Duodenal mucosa (tissue), 2 donors: ENCODE results near the gene NSMCE1.
A peak's percentile ranks its signal among the peaks of the same experiment; 100 is the strongest.
"Not testable (repeated sequence)": the region's sequence is repeated elsewhere in the genome, so short reads cannot be mapped to it uniquely, and the experiment has no call there.

ENCODE experiments used
- H3K27ac ChIP-seq: one replicate; pipeline ENCODE4 v1.7.0; 2013; ENCODE audit warnings: low read depth, low read length
- H3K27me3 ChIP-seq, 2 donors: one replicate each; pipeline ENCODE4 v1.7.0; 2013; ENCODE audit warnings: low read length in 2 of 2, control low read depth in 1 of 2; ENCODE audit not compliant: insufficient read depth in 2 of 2, control insufficient read depth in 1 of 2
- H3K36me3 ChIP-seq, 2 donors: one replicate each; pipeline ENCODE4 v1.7.0; 2013; ENCODE audit warnings: low read length in 2 of 2, control low read depth in 1 of 2; ENCODE audit not compliant: insufficient read depth in 2 of 2, control insufficient read depth in 1 of 2
- H3K4me1 ChIP-seq, 2 donors: one replicate each; pipeline ENCODE4 v1.7.0; 2013; ENCODE audit warnings: low read length in 2 of 2, control low read depth in 1 of 2; ENCODE audit not compliant: insufficient read depth in 2 of 2, control insufficient read depth in 1 of 2
- H3K4me3 ChIP-seq, 2 donors: one replicate each; pipeline ENCODE4 v1.7.0; 2013; ENCODE audit warnings: low read length in 2 of 2, low read depth in 1 of 2
- H3K9ac ChIP-seq, 2 donors: one replicate each; pipeline ENCODE4 v1.7.0; 2013; ENCODE audit warnings: low read length in 2 of 2, low read depth in 1 of 2
- H3K9me3 ChIP-seq, 2 donors: one replicate each; pipeline ENCODE4 v1.7.0; 2013; ENCODE audit warnings: low read length in 2 of 2, control low read depth in 1 of 2; ENCODE audit not compliant: control insufficient read depth in 1 of 2

Gene NSMCE1

DNA sequence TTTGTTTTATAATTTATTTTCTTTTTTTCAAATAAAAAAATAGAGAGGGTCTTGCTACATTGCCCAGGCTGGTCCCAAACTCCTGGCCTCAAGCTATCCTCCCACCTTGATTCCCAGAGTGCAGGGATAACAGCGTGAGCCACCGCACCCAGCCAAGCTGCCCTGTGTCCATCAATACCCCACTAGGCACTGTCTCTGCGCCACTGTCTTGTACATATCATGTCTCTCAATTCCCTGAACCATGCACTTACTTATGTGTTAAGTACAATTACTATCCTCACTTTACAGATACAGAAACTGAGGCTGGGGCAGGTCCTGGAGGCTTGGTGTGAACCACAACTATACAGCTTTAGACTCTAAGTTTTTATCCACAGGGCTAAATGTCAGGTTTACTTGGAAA is 11.7 kb downstream of the NSMCE1 start:
- Histone ChIP-seq H3K9me3 (no peaks in the 10 kb centered on the region), H3K9ac (no peak overlapping the region), H3K27ac (no peak overlapping the region), H3K4me3 (no peak overlapping the region), H3K4me1 (peaks cover 6 to 15% of the 10 kb centered on the region in 2 donors), H3K27me3 (no peaks in the 10 kb centered on the region), H3K36me3 (peaks cover 5 to 16% of the 10 kb centered on the region in 2 donors)

DNA sequence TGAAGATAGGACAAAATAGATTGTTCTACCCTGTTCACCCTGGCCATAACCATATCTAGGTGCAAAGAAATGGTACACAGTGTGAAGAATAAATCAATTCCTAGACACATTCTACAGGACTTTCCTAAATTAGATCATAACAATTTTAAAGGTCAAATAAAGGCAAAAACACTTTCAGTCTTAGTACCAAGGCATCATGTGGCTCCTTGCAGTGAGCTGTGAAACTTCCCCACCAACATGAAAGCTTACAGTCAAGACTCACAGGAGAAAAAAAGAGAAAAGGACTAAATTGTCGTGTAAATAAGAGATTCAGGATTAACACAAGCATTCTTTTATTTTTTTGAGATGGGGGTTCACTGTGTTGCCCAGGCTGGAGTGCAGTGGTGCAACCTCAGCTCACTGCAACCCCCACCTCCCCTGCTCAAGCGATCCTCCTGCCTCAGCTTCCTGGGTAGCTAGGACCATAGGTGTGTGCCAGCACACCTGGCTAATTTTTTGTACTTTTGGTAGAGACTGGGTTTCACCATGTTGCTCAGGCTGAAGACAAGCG is 14.2 kb downstream of the NSMCE1 start:
- no peak overlapping the region for H3K27ac ChIP-seq
- peaks cover 6 to 15% of the 10 kb centered on the region in 2 donors for H3K4me1 ChIP-seq
- no peaks in the 10 kb centered on the region for H3K27me3 ChIP-seq
- H3K9me3 ChIP-seq = no peaks in the 10 kb centered on the region
- no peak overlapping the region for H3K4me3 ChIP-seq
- H3K9ac ChIP-seq = no peak overlapping the region
- H3K36me3 ChIP-seq = peaks cover 5 to 16% of the 10 kb centered on the region in 2 donors

- Histone ChIP-seq H3K4me3 (no peak overlapping the region), H3K27ac (no peak overlapping the region), H3K4me1 (peaks cover 6 to 15% of the 10 kb centered on the region in 2 donors), H3K9me3 (no peaks in the 10 kb centered on the region), H3K27me3 (no peaks in the 10 kb centered on the region), H3K9ac (no peak overlapping the region), H3K36me3 (peaks cover 5 to 16% of the 10 kb centered on the region in 2 donors)
Observed at GRCh38 chr16:27253526-27253930, 15.0 kb downstream of the NSMCE1 start.

GRCh38 chr16:27252206-27252585 is 16.4 kb downstream of the NSMCE1 start:
- H3K36me3 ChIP-seq = peaks cover 5 to 12% of the 10 kb centered on the region in 2 donors

DNA sequence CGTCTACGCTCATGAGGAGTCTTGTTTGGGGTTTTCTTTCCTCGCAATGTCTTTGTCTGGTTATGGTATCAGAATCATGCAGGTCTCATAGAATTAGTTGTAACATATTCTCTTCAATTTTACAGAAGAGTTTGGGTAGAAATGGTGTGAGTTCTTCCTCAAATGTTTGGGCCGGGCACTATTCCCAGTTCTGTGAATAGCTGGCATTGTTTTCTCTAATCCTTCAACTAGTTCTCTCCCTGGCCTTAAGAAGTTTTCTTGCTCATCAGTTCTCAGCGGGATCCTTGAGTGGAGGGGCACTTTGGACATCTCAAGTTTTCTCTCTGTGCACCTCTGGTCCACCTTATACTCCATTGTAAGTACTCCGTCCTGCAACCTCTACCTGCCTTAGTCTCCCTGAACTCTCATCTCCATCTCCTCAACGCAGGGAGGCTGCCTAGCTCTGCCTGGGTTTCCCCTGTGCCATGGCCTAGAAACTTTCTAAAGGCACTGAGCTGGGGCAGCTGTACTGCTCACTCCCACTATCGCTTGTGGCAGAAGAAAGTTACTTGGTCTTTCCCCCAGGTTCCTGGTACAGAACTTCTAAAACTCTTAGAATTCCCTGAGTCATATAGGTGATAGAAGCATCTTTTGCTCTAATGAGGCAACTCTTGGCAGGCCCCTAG is 16.9 kb downstream of the NSMCE1 start:
- peaks cover 5 to 8% of the 10 kb centered on the region in 2 donors for H3K36me3 ChIP-seq
- H3K4me3 ChIP-seq = no peak overlapping the region
- no peaks in the 10 kb centered on the region for H3K9me3 ChIP-seq
- H3K9ac ChIP-seq = no peak overlapping the region
- H3K27ac ChIP-seq = no peak overlapping the region
- no peaks in the 10 kb centered on the region for H3K27me3 ChIP-seq
- H3K4me1 ChIP-seq = peaks cover 6 to 15% of the 10 kb centered on the region in 2 donors

More at GRCh38 chr16:27252206-27252585, 16.4 kb downstream of the NSMCE1 start:
- no peaks in the 10 kb centered on the region for H3K9me3 ChIP-seq
- peaks cover 6 to 15% of the 10 kb centered on the region in 2 donors for H3K4me1 ChIP-seq
- H3K9ac ChIP-seq = no peak overlapping the region
- no peaks in the 10 kb centered on the region for H3K27me3 ChIP-seq
- H3K27ac ChIP-seq = no peak overlapping the region
- H3K4me3 ChIP-seq = no peak overlapping the region

DNA sequence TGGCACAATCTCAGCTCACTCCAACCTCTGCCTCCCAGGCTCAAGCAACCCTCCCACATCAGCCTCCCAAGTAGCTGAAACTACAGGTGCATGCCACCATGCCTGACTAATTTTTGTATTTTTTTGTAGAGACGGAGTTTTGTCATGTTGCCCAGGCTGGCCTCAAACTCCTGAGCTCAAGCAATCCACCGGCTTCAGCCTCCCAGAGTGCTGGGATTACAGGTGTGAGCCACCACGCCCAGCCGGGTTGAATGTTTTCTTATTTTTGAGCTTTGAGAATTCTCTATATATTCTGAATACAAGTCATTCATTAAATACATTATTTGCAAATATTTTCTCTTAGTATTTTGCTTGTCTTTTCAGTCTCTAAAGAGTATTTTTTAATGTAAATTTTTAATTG is 19.7 kb downstream of the NSMCE1 start:
- not testable (repeated sequence) for H3K36me3 ChIP-seq

GRCh38 chr16:27248036-27248435 is 20.5 kb downstream of the NSMCE1 start:
- no peaks in the 10 kb centered on the region for H3K9me3 ChIP-seq
- H3K9ac ChIP-seq = no peak overlapping the region
- peaks cover 14 to 21% of the 10 kb centered on the region in 2 donors for H3K4me1 ChIP-seq
- no peaks in the 10 kb centered on the region for H3K36me3 ChIP-seq
- no peak overlapping the region for H3K4me3 ChIP-seq
- no peaks in the 10 kb centered on the region for H3K27me3 ChIP-seq
- H3K27ac ChIP-seq = no peak overlapping the region

More for the DNA sequence above, 19.7 kb downstream of the NSMCE1 start:
- H3K9me3 ChIP-seq, H3K27me3 ChIP-seq, H3K9ac ChIP-seq, H3K27ac ChIP-seq, H3K4me3 ChIP-seq: not testable (repeated sequence)
- H3K4me1 ChIP-seq = peaks cover 13 to 22% of the 10 kb centered on the region in 2 donors

DNA sequence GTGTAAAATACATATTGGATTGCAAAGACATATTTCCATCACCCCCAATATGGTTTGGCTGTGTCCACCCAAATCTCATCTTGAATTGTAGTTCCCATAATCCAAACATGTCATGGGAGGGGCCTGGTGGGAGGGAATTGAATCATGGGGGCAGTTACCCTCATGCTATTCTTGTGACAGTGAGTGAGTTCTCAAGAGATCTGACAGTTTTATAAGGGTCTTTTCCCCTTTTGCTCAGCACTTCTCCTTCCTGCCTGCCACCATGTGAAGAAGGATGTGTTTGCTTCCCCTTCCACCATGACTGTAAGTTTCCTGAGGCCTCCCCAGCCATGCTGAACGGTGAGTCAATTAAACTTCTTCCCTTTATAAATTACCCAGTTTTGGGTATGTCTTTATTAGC is 21.5 kb downstream of the NSMCE1 start:
- peaks cover 20 to 30% of the 10 kb centered on the region in 2 donors for H3K4me1 ChIP-seq
- H3K9ac ChIP-seq, H3K36me3 ChIP-seq, H3K27ac ChIP-seq, H3K4me3 ChIP-seq, H3K9me3 ChIP-seq, H3K27me3 ChIP-seq: not testable (repeated sequence)

DNA sequence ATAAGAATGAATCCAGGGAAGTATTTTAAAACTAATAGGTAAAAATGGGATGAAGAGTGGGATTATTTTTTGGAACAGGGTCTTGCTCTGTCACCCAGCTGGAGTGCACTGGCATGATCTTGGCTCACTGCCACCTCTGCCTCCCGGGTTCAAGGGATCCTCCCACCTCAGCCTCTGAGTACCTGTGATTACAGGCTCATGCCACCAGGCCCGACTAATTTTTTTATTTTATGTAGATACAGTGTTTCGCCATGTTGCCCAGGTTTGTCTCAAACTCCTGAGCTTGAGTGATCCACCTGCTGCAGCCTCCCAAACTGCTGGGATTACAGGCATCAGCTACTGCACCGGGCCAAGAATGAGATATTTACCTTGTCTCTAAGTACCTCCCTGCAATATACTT is 22.1 kb downstream of the NSMCE1 start:
- Histone ChIP-seq H3K9ac (no peak overlapping the region), H3K4me1 (peaks cover 22 to 30% of the 10 kb centered on the region in 2 donors), H3K9me3 (no peaks in the 10 kb centered on the region), H3K4me3 (no peak overlapping the region), H3K27me3 (no peaks in the 10 kb centered on the region), H3K36me3 (no peaks in the 10 kb centered on the region), H3K27ac (no peak overlapping the region)

GRCh38 chr16:27245276-27246172 is 23.0 kb downstream of the NSMCE1 start:
- Histone ChIP-seq H3K36me3 (no peaks in the 10 kb centered on the region), H3K27me3 (no peaks in the 10 kb centered on the region), H3K27ac (peak overlapping the region; percentile 51), H3K9ac (no peak overlapping the region), H3K4me1 (peaks cover 22 to 30% of the 10 kb centered on the region in 2 donors), H3K4me3 (no peak overlapping the region), H3K9me3 (no peaks in the 10 kb centered on the region)
